Activated T-helper 1 cell treated with anti-CD3 and anti-CD28 coated beads, Interleukin-12 subunit alpha, Interleukin-12 subunit beta, Interleukin-2, Interleukin-4 antibody, amounts not matched to agents 30 ng/mL and 10 ng/mL and 1 ng/mL, durations not matched to agents 14 hours and 24 hours and 36 hours (primary cell): ENCODE results near the gene RAB29. TPM values are rescaled to one million over a fixed set of nuclear protein-coding genes. Genes with fewer than 3 reads are reported as not detected.

ENCODE experiments used
- DNase-seq: peaks from one replicate; pipeline ENCODE4 v3.0.0; 2021; ENCODE audit warnings: low spot score
- H3K27ac Mint-ChIP-seq: one replicate; pipeline ENCODE4 v1.8.0; 2021; ENCODE audit warnings: mild to moderate bottlenecking, mixed read lengths
- H3K27me3 Mint-ChIP-seq: one replicate; pipeline ENCODE4 v1.8.0; 2022; ENCODE audit warnings: mild to moderate bottlenecking, moderate library complexity, mixed read lengths; ENCODE audit not compliant: insufficient read depth
- H3K36me3 Mint-ChIP-seq: one replicate; pipeline ENCODE4 v1.8.0; 2021; ENCODE audit warnings: low read depth, mixed read lengths
- H3K4me1 Mint-ChIP-seq: one replicate; pipeline ENCODE4 v1.8.0; 2021; ENCODE audit warnings: low read depth, mixed read lengths
- H3K4me3 Mint-ChIP-seq: one replicate; pipeline ENCODE4 v1.8.0; 2021; ENCODE audit warnings: mild to moderate bottlenecking, moderate library complexity, mixed read lengths
- H3K9me3 Mint-ChIP-seq: one replicate; pipeline ENCODE4 v1.8.0; 2021; ENCODE audit warnings: mixed read lengths
- intact Hi-C: fragments of 100-400 bp; cut with micrococcal nuclease; formaldehyde crosslinking; loops from one replicate; pipeline ENCODE4 v1.15.1; 2024
- total RNA-seq: library from RNA; stranded (reverse); gene quantifications from 2 replicates; pipeline ENCODE4 v1.2.3, GENCODE V29; 2022

The RAB29 gene
- total RNA-seq, 1 donor from 2014 or later = 37.2 TPM

GRCh38 chr1:205809469-205809868, 34.2 kb upstream of the RAB29 start:
- DNase-seq = no peak
- intact Hi-C loops = no loop called here
- Mint-ChIP-seq H3K27ac (no peak overlapping the region), H3K27me3 (no peaks in the 10 kb centered on the region), H3K9me3 (no peaks in the 10 kb centered on the region), H3K36me3 (peaks cover 24% of the 10 kb centered on the region), H3K4me1 (peaks cover 75% of the 10 kb centered on the region), H3K4me3 (no peak overlapping the region)

GRCh38 chr1:205805082-205805711, 29.9 kb upstream of the RAB29 start:
- Mint-ChIP-seq H3K9me3 (no peaks in the 10 kb centered on the region), H3K27ac (peak overlapping the region; percentile 54), H3K4me1 (peaks cover 47% of the 10 kb centered on the region), H3K36me3 (peaks cover 24% of the 10 kb centered on the region), H3K4me3 (peak overlapping the region; percentile 41), H3K27me3 (no peaks in the 10 kb centered on the region)
- DNase-seq = peak; percentile 14
- intact Hi-C loops = loop anchor here (1.0 kb wide), 1 partner anchor 8 kb away; the partner anchor contains the start of gene SLC41A1

- H3K27me3 Mint-ChIP-seq = no peaks in the 10 kb centered on the region
- DNase-seq = no peak
- no peak overlapping the region for H3K4me3 Mint-ChIP-seq
- H3K9me3 Mint-ChIP-seq = no peaks in the 10 kb centered on the region
- H3K36me3 Mint-ChIP-seq = peaks cover 24% of the 10 kb centered on the region
- intact Hi-C loops = loop anchor here (1.0 kb wide), 1 partner anchor 9 kb away; the partner anchor contains the start of gene SLC41A1
- peak overlapping the region; percentile 64 for H3K27ac Mint-ChIP-seq
- peaks cover 47% of the 10 kb centered on the region for H3K4me1 Mint-ChIP-seq
Measured at GRCh38 chr1:205804605-205805004, 29.3 kb upstream of the RAB29 start.

- no peaks in the 10 kb centered on the region for H3K27me3 Mint-ChIP-seq
- H3K4me3 Mint-ChIP-seq = no peak overlapping the region
- DNase-seq = no peak
- peaks cover 19% of the 10 kb centered on the region for H3K36me3 Mint-ChIP-seq
- no peak overlapping the region for H3K27ac Mint-ChIP-seq
- intact Hi-C loops = no loop called here
- H3K4me1 Mint-ChIP-seq = peaks cover 41% of the 10 kb centered on the region
- no peaks in the 10 kb centered on the region for H3K9me3 Mint-ChIP-seq
Measured at GRCh38 chr1:205803986-205804385, 28.7 kb upstream of the RAB29 start.

- intact Hi-C loops = no loop called here
- no peak overlapping the region for H3K4me3 Mint-ChIP-seq
- no peaks in the 10 kb centered on the region for H3K9me3 Mint-ChIP-seq
- H3K36me3 Mint-ChIP-seq = peaks cover 23% of the 10 kb centered on the region
- H3K4me1 Mint-ChIP-seq = peaks cover 28% of the 10 kb centered on the region
- DNase-seq = no peak
- H3K27ac Mint-ChIP-seq = no peak overlapping the region
- no peaks in the 10 kb centered on the region for H3K27me3 Mint-ChIP-seq
Measured at GRCh38 chr1:205802060-205802459, 26.8 kb upstream of the RAB29 start.

- no peak for DNase-seq
- H3K4me1 Mint-ChIP-seq = peaks cover 19% of the 10 kb centered on the region
- H3K9me3 Mint-ChIP-seq = no peaks in the 10 kb centered on the region
- peaks cover 26% of the 10 kb centered on the region for H3K36me3 Mint-ChIP-seq
- intact Hi-C loops = no loop called here
- H3K27me3 Mint-ChIP-seq = no peaks in the 10 kb centered on the region
- no peak overlapping the region for H3K4me3 Mint-ChIP-seq
- peak overlapping the region; percentile 58 for H3K27ac Mint-ChIP-seq
Measured at GRCh38 chr1:205800981-205801703, 25.9 kb upstream of the RAB29 start.

GRCh38 chr1:205800427-205800826, 25.1 kb upstream of the RAB29 start:
- DNase-seq = no peak
- Mint-ChIP-seq H3K9me3 (no peaks in the 10 kb centered on the region), H3K4me1 (peaks cover 12% of the 10 kb centered on the region), H3K36me3 (peaks cover 26% of the 10 kb centered on the region), H3K27me3 (no peaks in the 10 kb centered on the region), H3K4me3 (no peak overlapping the region), H3K27ac (no peak overlapping the region)
- intact Hi-C loops = no loop called here

- no peak for DNase-seq
- H3K9me3 Mint-ChIP-seq = no peaks in the 10 kb centered on the region
- intact Hi-C loops = no loop called here
- no peak overlapping the region for H3K4me3 Mint-ChIP-seq
- no peaks in the 10 kb centered on the region for H3K27me3 Mint-ChIP-seq
- no peak overlapping the region for H3K27ac Mint-ChIP-seq
- peaks cover 11% of the 10 kb centered on the region for H3K4me1 Mint-ChIP-seq
- peaks cover 21% of the 10 kb centered on the region for H3K36me3 Mint-ChIP-seq
Measured at GRCh38 chr1:205798577-205798976, 23.3 kb upstream of the RAB29 start.

- H3K4me3 Mint-ChIP-seq = no peak overlapping the region
- peaks cover 28% of the 10 kb centered on the region for H3K36me3 Mint-ChIP-seq
Measured at GRCh38 chr1:205797168-205797567, 21.9 kb upstream of the RAB29 start.

GRCh38 chr1:205794011-205794730, 18.9 kb upstream of the RAB29 start:
- intact Hi-C loops = no loop called here
- no peak overlapping the region for H3K27ac Mint-ChIP-seq
- H3K4me3 Mint-ChIP-seq = no peak overlapping the region
- H3K9me3 Mint-ChIP-seq = no peaks in the 10 kb centered on the region
- H3K36me3 Mint-ChIP-seq = peaks cover 36% of the 10 kb centered on the region
- peaks cover 11% of the 10 kb centered on the region for H3K4me1 Mint-ChIP-seq
- no peak for DNase-seq
- no peaks in the 10 kb centered on the region for H3K27me3 Mint-ChIP-seq

More at GRCh38 chr1:205797168-205797567, 21.9 kb upstream of the RAB29 start:
- H3K27ac Mint-ChIP-seq = no peak overlapping the region
- intact Hi-C loops = no loop called here
- no peaks in the 10 kb centered on the region for H3K27me3 Mint-ChIP-seq
- H3K4me1 Mint-ChIP-seq = peaks cover 11% of the 10 kb centered on the region
- DNase-seq = no peak
- no peaks in the 10 kb centered on the region for H3K9me3 Mint-ChIP-seq

- intact Hi-C loops = no loop called here
- DNase-seq = no peak
- Mint-ChIP-seq H3K9me3 (no peaks in the 10 kb centered on the region), H3K4me3 (no peak overlapping the region), H3K4me1 (peaks cover 11% of the 10 kb centered on the region), H3K27me3 (no peaks in the 10 kb centered on the region), H3K36me3 (peaks cover 28% of the 10 kb centered on the region), H3K27ac (no peak overlapping the region)
Measured at GRCh38 chr1:205792961-205793673, 17.8 kb upstream of the RAB29 start.

GRCh38 chr1:205792481-205792881, 17.2 kb upstream of the RAB29 start:
- Mint-ChIP-seq H3K4me3 (no peak overlapping the region), H3K27ac (no peak overlapping the region), H3K36me3 (peaks cover 24% of the 10 kb centered on the region), H3K9me3 (no peaks in the 10 kb centered on the region), H3K4me1 (peaks cover 11% of the 10 kb centered on the region), H3K27me3 (no peaks in the 10 kb centered on the region)
- intact Hi-C loops = no loop called here
- DNase-seq = no peak
